ENCODE measurements around the gene PPP6R1. TPM values are rescaled to one million over a fixed set of nuclear protein-coding genes. Genes with fewer than 3 reads are reported as not detected.
A peak's percentile ranks its signal among the peaks of the same experiment; 100 is the strongest.

Gene PPP6R1
- total and polyA plus RNA-seq, 2 of the 13 experiments (the other 11 are each of a cell fraction or from before 2014, with no cell fraction given) = 25.8 to 54.0 TPM

DNA sequence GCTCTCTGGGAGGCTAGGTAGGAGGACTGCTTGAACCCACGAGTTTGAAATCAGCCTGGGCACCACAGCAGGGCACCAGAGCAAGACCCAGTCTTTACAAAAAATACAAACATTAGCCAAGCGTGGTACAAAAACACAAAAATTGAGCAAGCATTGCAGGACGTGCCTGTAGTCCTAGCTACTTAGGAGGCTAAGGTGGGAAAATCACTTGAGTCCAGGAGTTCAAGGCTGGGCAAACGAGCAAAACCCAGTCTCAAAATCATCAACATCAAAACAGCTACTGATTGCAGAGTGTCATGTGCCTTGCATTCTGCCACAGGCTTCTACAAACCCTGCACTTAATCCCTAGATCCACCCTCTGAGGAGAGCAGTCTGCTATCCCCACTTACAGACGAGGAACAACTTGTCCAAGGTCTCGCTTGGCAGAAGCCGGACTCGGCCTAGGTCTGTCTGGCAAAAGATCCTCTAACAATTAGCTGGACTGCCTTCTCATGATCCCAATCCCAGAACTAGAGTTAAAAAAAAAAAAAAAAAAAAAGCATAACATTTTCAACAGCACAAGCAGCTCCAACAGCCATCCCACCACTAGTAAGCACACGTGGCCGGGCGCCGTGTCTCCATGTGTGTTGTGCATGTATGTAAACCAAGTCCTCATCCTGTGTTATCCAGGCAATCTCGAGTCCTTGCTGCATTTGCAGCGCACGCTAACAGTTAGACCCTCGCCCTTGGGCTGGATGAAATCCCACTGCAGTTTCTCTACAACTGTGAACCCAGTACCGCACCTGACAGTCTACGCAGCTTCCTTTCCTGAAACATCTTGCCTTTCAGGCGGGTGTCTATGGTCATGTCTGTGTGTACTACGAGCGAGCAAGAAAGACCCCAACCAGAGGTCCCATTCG, 2.0 kb downstream of the PPP6R1 start (continued):
- no peak for TF ChIP-seq KAT8 (CRISPR knock-in tag; IDR thresholded peaks at IDR 0.05)
- TF ChIP-seq ZNF260 (CRISPR knock-in tag; IDR thresholded peaks at IDR 0.05; ENCODE audit: borderline replicate concordance, low read depth) = no peak
- no peak for TF ChIP-seq ZNF432 (CRISPR knock-in tag; IDR thresholded peaks at IDR 0.05; ENCODE audit: borderline replicate concordance)
- TF ChIP-seq GABPA (IDR thresholded peaks at IDR 0.05; ENCODE audit: low read depth, low read length) = no peak
- no peak for TF ChIP-seq GABPA (CRISPR knock-in tag; IDR thresholded peaks at IDR 0.05; ENCODE audit: low read depth)
- TF ChIP-seq ESRRA (CRISPR knock-in tag; IDR thresholded peaks at IDR 0.05; ENCODE audit: low read depth) = 0 out of 2 replicates have a peak, but pooled peaks have one; percentile 32
- TF ChIP-seq ZNF883 (CRISPR knock-in tag; IDR thresholded peaks at IDR 0.05; ENCODE audit: not compliant biosample characterization) = no peak
- no peak for TF ChIP-seq ZBTB34 (CRISPR knock-in tag; IDR thresholded peaks at IDR 0.05)
- peak; percentile 44 for TF ChIP-seq ZNF18 (CRISPR knock-in tag; IDR thresholded peaks at IDR 0.05; ENCODE audit: insufficient replicate concordance)
- 0 out of 2 replicates have a peak, but pooled peaks have one; percentile 36 for TF ChIP-seq ZNF230 (CRISPR knock-in tag; IDR thresholded peaks at IDR 0.05)
- no peak for TF ChIP-seq NFATC3 (CRISPR knock-in tag; IDR thresholded peaks at IDR 0.05)
- TF ChIP-seq ZNF558 (CRISPR knock-in tag; IDR thresholded peaks at IDR 0.05; ENCODE audit: borderline replicate concordance) = no peak
- no peak for TF ChIP-seq ZNF460 (CRISPR knock-in tag; IDR thresholded peaks at IDR 0.05; ENCODE audit: borderline replicate concordance)
- 0 out of 2 replicates have a peak, but pooled peaks have one; percentile 26 for TF ChIP-seq THRA (CRISPR knock-in tag; IDR thresholded peaks at IDR 0.05; ENCODE audit: borderline replicate concordance)
- TF ChIP-seq, protein P1, sequence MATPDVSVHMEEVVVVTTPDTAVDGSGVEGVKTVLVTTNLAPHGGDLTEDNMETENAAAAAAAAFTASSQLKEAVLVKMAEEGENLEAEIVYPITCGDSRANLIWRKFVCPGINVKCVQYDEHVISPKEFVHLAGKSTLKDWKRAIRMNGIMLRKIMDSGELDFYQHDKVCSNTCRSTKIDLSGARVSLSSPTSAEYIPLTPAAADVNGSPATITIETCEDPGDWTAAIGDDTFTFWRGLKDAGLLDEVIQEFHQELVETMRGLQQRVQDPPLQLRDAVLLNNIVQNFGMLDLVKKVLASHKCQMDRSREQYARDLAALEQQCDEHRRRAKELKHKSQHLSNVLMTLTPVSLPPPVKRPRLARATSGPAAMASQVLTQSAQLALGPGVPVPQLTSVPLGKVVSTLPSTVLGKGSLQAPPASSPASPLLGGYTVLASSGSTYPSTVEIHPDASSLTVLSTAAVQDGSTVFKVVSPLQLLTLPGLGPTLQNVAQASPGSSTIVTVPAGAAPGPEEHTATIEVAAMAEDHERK (CRISPR knock-in tag; IDR thresholded peaks at IDR 0.05; ENCODE audit: low read depth) = no peak
- no peak for TF ChIP-seq ZZZ3 (CRISPR knock-in tag; IDR thresholded peaks at IDR 0.05; ENCODE audit: borderline replicate concordance)
- no peak for TF ChIP-seq PHF8 (CRISPR knock-in tag; IDR thresholded peaks at IDR 0.05)
- TF ChIP-seq ZBTB43 (CRISPR knock-in tag; conservative IDR thresholded peaks at IDR 0.05) = no peak
- no peak for TF ChIP-seq TBL1XR1 (IDR thresholded peaks at IDR 0.05; ENCODE audit: borderline replicate concordance, low read length, partially characterized antibody)
- TF ChIP-seq NR2C2 (CRISPR knock-in tag; IDR thresholded peaks at IDR 0.05; ENCODE audit: borderline replicate concordance) = no peak
- TF ChIP-seq MED1 (CRISPR knock-in tag; IDR thresholded peaks at IDR 0.05) = peak; percentile 90
- no peak for TF ChIP-seq ELF4 (CRISPR knock-in tag; IDR thresholded peaks at IDR 0.05; ENCODE audit: borderline replicate concordance)
